ENCODE results near the gene MRPS31. TPM values are rescaled to one million over a fixed set of nuclear protein-coding genes. Genes with fewer than 3 reads are reported as not detected.

The MRPS31 gene
- polyA plus RNA-seq, 1 donor (not counting 4 experiments of a cell fraction or from before 2014, with no cell fraction given), result 27.2 TPM

GRCh38 chr13:40787062-40787461 is 16.1 kb upstream of the MRPS31 start:
- Histone ChIP-seq H3K79me2 (ENCODE audit: control insufficient read depth, insufficient read depth, low read length) (peaks cover 11% of the 10 kb centered on the region), H3K9me3 (ENCODE audit: control insufficient read depth, low read depth, low read length) (no peaks in the 10 kb centered on the region), H4K20me1 (ENCODE audit: control insufficient read depth, extremely low read depth, insufficient read depth, low read length) (no peaks in the 10 kb centered on the region), H3K27ac (ENCODE audit: control insufficient read depth, insufficient read depth, low read length) (no peak overlapping the region), H3K4me1 (ENCODE audit: control insufficient read depth, extremely low read depth, insufficient read depth, low read length) (peaks cover 7% of the 10 kb centered on the region), H3K4me2 (ENCODE audit: control insufficient read depth, extremely low read depth, insufficient read depth, low read depth, low read length) (no peak overlapping the region), H3K4me3 (ENCODE audit: control insufficient read depth in 2 of 3, extremely low read depth in 1 of 3, insufficient read depth in 2 of 3, low read depth in 1 of 3, low read length in 3 of 3) (no peak overlapping the region), H3K36me3 (ENCODE audit: control insufficient read depth in 2 of 2, extremely low read depth in 1 of 2, insufficient read depth in 2 of 2, low read length in 2 of 2) (no peaks in the 10 kb centered on the region), H3K9ac (ENCODE audit: control insufficient read depth, extremely low read depth, insufficient read depth, low read length) (no peak overlapping the region), H3K27me3 (ENCODE audit: control insufficient read depth, extremely low read depth, insufficient read depth, low read length) (no peaks in the 10 kb centered on the region), H3K9me1 (ENCODE audit: control insufficient read depth, extremely low read depth, insufficient read depth, low read length) (no peaks in the 10 kb centered on the region), H2AFZ (ENCODE audit: control insufficient read depth, low read length) (no peak overlapping the region)
- dilution Hi-C loops (cut with MboI; ENCODE audit: extremely low pct_ligation_motif_present, low sequenced_read_pairs), result no loop called here
- FAIRE-seq, result no peak
- no peak for DNase-seq (ENCODE audit: low read depth, low spot score)
- TF ChIP-seq EZH2 (IDR thresholded peaks at IDR 0.05; ENCODE audit: low read length) (no peak), CTCF (optimal IDR thresholded peaks at IDR 0.05 in 1 of 3, IDR thresholded peaks at IDR 0.05 in 1 of 3, conservative IDR thresholded peaks at IDR 0.05 in 1 of 3; ENCODE audit: extremely low read depth in 1 of 3, insufficient read depth in 2 of 3, low read length in 3 of 3) (no peak)

- no peak overlapping the region for H3K4me2 ChIP-seq (ENCODE audit: control insufficient read depth, extremely low read depth, insufficient read depth, low read depth, low read length)
- H3K4me3 ChIP-seq (ENCODE audit: control insufficient read depth in 2 of 3, extremely low read depth in 1 of 3, insufficient read depth in 2 of 3, low read depth in 1 of 3, low read length in 3 of 3), result no peak overlapping the region
- dilution Hi-C loops (cut with MboI; ENCODE audit: extremely low pct_ligation_motif_present, low sequenced_read_pairs), result no loop called here
- H3K27ac ChIP-seq (ENCODE audit: control insufficient read depth, insufficient read depth, low read length), result no peak overlapping the region
- peaks cover 10% of the 10 kb centered on the region for H3K79me2 ChIP-seq (ENCODE audit: control insufficient read depth, insufficient read depth, low read length)
- DNase-seq (ENCODE audit: low read depth, low spot score) (no peak), FAIRE-seq (no peak)
- H2AFZ ChIP-seq (ENCODE audit: control insufficient read depth, low read length), result no peak overlapping the region
- no peak overlapping the region for H3K9ac ChIP-seq (ENCODE audit: control insufficient read depth, extremely low read depth, insufficient read depth, low read length)
- H3K27me3 ChIP-seq (ENCODE audit: control insufficient read depth, extremely low read depth, insufficient read depth, low read length), result no peaks in the 10 kb centered on the region
- TF ChIP-seq EZH2 (IDR thresholded peaks at IDR 0.05; ENCODE audit: low read length) (no peak), CTCF (optimal IDR thresholded peaks at IDR 0.05 in 1 of 3, IDR thresholded peaks at IDR 0.05 in 1 of 3, conservative IDR thresholded peaks at IDR 0.05 in 1 of 3; ENCODE audit: extremely low read depth in 1 of 3, insufficient read depth in 2 of 3, low read length in 3 of 3) (no peak)
- no peaks in the 10 kb centered on the region for H3K36me3 ChIP-seq (ENCODE audit: control insufficient read depth in 2 of 2, extremely low read depth in 1 of 2, insufficient read depth in 2 of 2, low read length in 2 of 2)
- no peaks in the 10 kb centered on the region for H4K20me1 ChIP-seq (ENCODE audit: control insufficient read depth, extremely low read depth, insufficient read depth, low read length)
- peaks cover 7% of the 10 kb centered on the region for H3K4me1 ChIP-seq (ENCODE audit: control insufficient read depth, extremely low read depth, insufficient read depth, low read length)
- no peaks in the 10 kb centered on the region for H3K9me3 ChIP-seq (ENCODE audit: control insufficient read depth, low read depth, low read length)
- H3K9me1 ChIP-seq (ENCODE audit: control insufficient read depth, extremely low read depth, insufficient read depth, low read length), result no peaks in the 10 kb centered on the region
These were observed 15.6 kb upstream of the MRPS31 start for GRCh38 chr13:40786568-40786996.

All from keratinocyte (primary cell).